WTC11 (cell line): ENCODE data around the gene NRG2. TPM values are rescaled to one million over a fixed set of nuclear protein-coding genes. Genes with fewer than 3 reads are reported as not detected.

Source experiments
- ATAC-seq: fragments of 200-7000 bp; cut with Tn5 transposase; 2 replicates; pipeline ENCODE4 v1.10.0; 2021; ENCODE audit warnings: mild to moderate bottlenecking, moderate library complexity
- CTCF ChIA-PET: fragments of 300-600 bp; sonication (Branson Sonifier 250); formaldehyde crosslinking; loops from one replicate; lab custom pipeline; 2021; ENCODE audit warnings: antibody characterized with exemption; lab: Charles Lee
- POLR2A ChIA-PET: fragments of 350-600 bp; sonication (Branson Sonifier 250); formaldehyde crosslinking; loops from one replicate; lab custom pipeline; 2021; ENCODE audit warnings: antibody characterized with exemption; lab: Charles Lee
- DNase-seq: peaks from one replicate; pipeline ENCODE4 v3.0.0; 2021; ENCODE audit warnings: low spot score
- H3K27ac Mint-ChIP-seq: 2 replicates; pipeline ENCODE4 v1.8.0; 2021; ENCODE audit warnings: mixed read lengths
- H3K27me3 Mint-ChIP-seq: 2 replicates; pipeline ENCODE4 v1.8.0; 2021; ENCODE audit warnings: low read depth, mild to moderate bottlenecking, moderate library complexity, mixed read lengths
- H3K36me3 Mint-ChIP-seq: 2 replicates; pipeline ENCODE4 v1.8.0; 2021; ENCODE audit warnings: mixed read lengths
- H3K4me1 Mint-ChIP-seq: 2 replicates; pipeline ENCODE4 v1.8.0; 2022; ENCODE audit warnings: mixed read lengths
- H3K4me3 Mint-ChIP-seq: 2 replicates; pipeline ENCODE4 v1.8.0; 2021; ENCODE audit warnings: mild to moderate bottlenecking, moderate library complexity, mixed read lengths
- H3K9me3 Mint-ChIP-seq: 2 replicates; pipeline ENCODE4 v1.8.0; 2021; ENCODE audit warnings: mixed read lengths
- CREB1 ChIP-seq: sonication (generic); formaldehyde crosslinking; IDR thresholded peaks from 2 replicates; pipeline ENCODE4 v1.8.0; 2023; ENCODE audit warnings: mild to moderate bottlenecking, missing genetic modification reagents
- ELF4 ChIP-seq: sonication (generic); formaldehyde crosslinking; IDR thresholded peaks from 2 replicates; pipeline ENCODE4 v1.8.1; 2022; ENCODE audit warnings: low read depth, mild to moderate bottlenecking, moderate library complexity, missing genetic modification reagents
- FOXK1 ChIP-seq: sonication (generic); formaldehyde crosslinking; IDR thresholded peaks from 2 replicates; pipeline ENCODE4 v1.8.0; 2022; ENCODE audit warnings: mild to moderate bottlenecking, moderate library complexity, missing genetic modification reagents
- GABPB1 ChIP-seq: sonication (generic); formaldehyde crosslinking; IDR thresholded peaks from 2 replicates; pipeline ENCODE4 v1.8.1; 2023; ENCODE audit warnings: mild to moderate bottlenecking, missing genetic modification reagents
- HMGA2 ChIP-seq: fragments of 250-450 bp; sonication (Bioruptor Pico); IDR thresholded peaks from 2 replicates; pipeline ENCODE4 v1.4.0; 2021; ENCODE audit warnings: mild to moderate bottlenecking, moderate library complexity
- KAT7 ChIP-seq: sonication (generic); formaldehyde crosslinking; IDR thresholded peaks from 2 replicates; pipeline ENCODE4 v1.8.1; 2023; ENCODE audit warnings: missing genetic modification reagents, mild to moderate bottlenecking, borderline replicate concordance
- MXD4 ChIP-seq: fragments of 250-450 bp; sonication (Bioruptor Pico); IDR thresholded peaks from 2 replicates; pipeline ENCODE4 v1.8.0; 2021; ENCODE audit warnings: mild to moderate bottlenecking, moderate library complexity, borderline replicate concordance
- NFE2L1 ChIP-seq: sonication (generic); formaldehyde crosslinking; IDR thresholded peaks from 2 replicates; pipeline ENCODE4 v1.8.1; 2023; ENCODE audit warnings: missing genetic modification reagents
- NFYB ChIP-seq: sonication (generic); formaldehyde crosslinking; conservative IDR thresholded peaks from 2 replicates; pipeline ENCODE4 v1.8.0; 2022; ENCODE audit warnings: low read depth, missing genetic modification reagents
- PRRX2 ChIP-seq: fragments of 250-450 bp; sonication (Bioruptor Pico); IDR thresholded peaks from 2 replicates; pipeline ENCODE4 v1.8.0; 2021; ENCODE audit warnings: mild to moderate bottlenecking
- ZBTB21 ChIP-seq: sonication (generic); formaldehyde crosslinking; IDR thresholded peaks from 2 replicates; pipeline ENCODE4 v1.8.1; 2023; ENCODE audit warnings: mild to moderate bottlenecking, missing genetic modification reagents, borderline replicate concordance
- ZNF121 ChIP-seq: sonication (generic); formaldehyde crosslinking; IDR thresholded peaks from 2 replicates; pipeline ENCODE4 v1.8.0; 2023; ENCODE audit warnings: missing genetic modification reagents
- ZNF232 ChIP-seq: sonication (generic); formaldehyde crosslinking; IDR thresholded peaks from 2 replicates; pipeline ENCODE4 v1.8.0; 2022; ENCODE audit warnings: mild to moderate bottlenecking, missing genetic modification reagents
- total RNA-seq: library from RNA; stranded (reverse); gene quantifications from 3 replicates; pipeline ENCODE4 v1.2.3, GENCODE V29; 2021
- TF ChIP-seq, protein P1 (sequence below): sonication (generic); formaldehyde crosslinking; IDR thresholded peaks from 2 replicates; pipeline ENCODE4 v1.8.1; 2022; ENCODE audit warnings: low read depth, mild to moderate bottlenecking, moderate library complexity, missing genetic modification reagents, borderline replicate concordance
- TF ChIP-seq, protein P2 (sequence below): fragments of 250-450 bp; sonication (Bioruptor Pico); IDR thresholded peaks from 2 replicates; pipeline ENCODE4 v1.9.0; 2021; ENCODE audit warnings: moderate library complexity, mild to moderate bottlenecking, inconsistent platforms, borderline replicate concordance
- TF ChIP-seq, protein P3 (sequence below): fragments of 250-450 bp; sonication (Bioruptor Pico); IDR thresholded peaks from 2 replicates; pipeline ENCODE4 v1.9.0; 2021; ENCODE audit warnings: mild to moderate bottlenecking
- TF ChIP-seq, protein P4 (sequence below): sonication (generic); formaldehyde crosslinking; conservative IDR thresholded peaks from 2 replicates; pipeline ENCODE4 v1.8.1; 2023; ENCODE audit warnings: mild to moderate bottlenecking, low read depth, missing genetic modification reagents, moderate library complexity
- TF ChIP-seq, protein P5 (sequence below): sonication (generic); formaldehyde crosslinking; IDR thresholded peaks from 2 replicates; pipeline ENCODE4 v1.8.0; 2023; ENCODE audit warnings: missing genetic modification reagents
- TF ChIP-seq, protein P6 (sequence below): sonication (generic); formaldehyde crosslinking; conservative IDR thresholded peaks from 2 replicates; pipeline ENCODE4 v1.8.1; 2022; ENCODE audit warnings: mild to moderate bottlenecking, missing genetic modification reagents
- TF ChIP-seq, protein P7 (sequence below): sonication (generic); formaldehyde crosslinking; IDR thresholded peaks from 2 replicates; pipeline ENCODE4 v1.8.1; 2023; ENCODE audit warnings: mild to moderate bottlenecking, missing genetic modification reagents, moderate library complexity
- TF ChIP-seq, protein P8 (sequence below): fragments of 250-450 bp; sonication (Bioruptor Pico); IDR thresholded peaks from 2 replicates; pipeline ENCODE4 v1.9.0; 2021; ENCODE audit warnings: mild to moderate bottlenecking
- TF ChIP-seq, protein P9 (sequence below): fragments of 250-450 bp; sonication (Bioruptor Pico); IDR thresholded peaks from 2 replicates; pipeline ENCODE4 v2.1.2; 2022; ENCODE audit warnings: mild to moderate bottlenecking, moderate library complexity
- TF ChIP-seq, protein P10 (sequence below): sonication (generic); formaldehyde crosslinking; IDR thresholded peaks from 2 replicates; pipeline ENCODE4 v1.8.0; 2022; ENCODE audit warnings: mild to moderate bottlenecking, missing genetic modification reagents

NRG2 gene
- total RNA-seq, 1 experiment from 2014 or later: 0.44 TPM

DNA sequence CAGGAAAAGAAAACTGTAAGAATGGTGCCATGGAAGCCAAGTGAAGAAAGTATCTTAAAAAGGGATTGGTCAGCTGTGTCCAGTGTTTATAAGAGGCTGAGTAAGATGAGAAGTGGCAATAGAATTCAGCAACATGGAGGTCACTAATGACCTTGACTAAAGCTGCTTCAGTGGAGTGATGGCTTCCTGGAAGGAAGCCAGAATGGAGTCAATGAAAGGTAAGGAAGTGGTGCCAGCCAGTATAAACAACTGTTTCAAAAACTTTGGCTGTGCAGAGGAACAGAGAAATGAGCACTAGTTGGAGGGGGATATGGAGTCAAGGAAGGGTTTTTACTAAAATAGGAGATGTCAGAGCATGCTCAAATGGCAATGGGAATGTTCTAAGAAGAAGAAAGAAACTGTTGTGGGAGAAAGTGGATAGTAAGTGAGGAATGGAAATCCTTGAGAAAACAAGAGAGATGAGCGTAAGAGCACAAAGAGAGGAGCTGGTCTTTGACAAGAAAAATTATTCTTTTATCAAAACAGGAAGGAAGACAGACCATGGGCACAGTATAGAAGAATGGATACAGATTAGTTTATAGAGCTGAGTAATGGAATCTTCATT, 11.1 kb upstream of the NRG2 start:
- no peak overlapping the region for H3K4me3 Mint-ChIP-seq
- ChIA-PET CTCF (interaction anchor here (2.7 kb wide), 1 partner anchor 11 kb away, joined by 10 read pairs; the partner anchor contains the start of gene NRG2), POLR2A (no interaction called here)
- H3K36me3 Mint-ChIP-seq: no peaks in the 10 kb centered on the region
- DNase-seq (no peak), ATAC-seq (no peak)
- peaks cover 11% of the 10 kb centered on the region for H3K27me3 Mint-ChIP-seq
- H3K9me3 Mint-ChIP-seq: no peaks in the 10 kb centered on the region
- TF ChIP-seq MXD4 (no peak), PRRX2 (no peak), KAT7 (CRISPR knock-in tag) (no peak), ZNF121 (CRISPR knock-in tag) (no peak), NFE2L1 (no peak), GABPB1 (CRISPR knock-in tag) (no peak), ZBTB21 (no peak), HMGA2 (no peak)
- TF ChIP-seq, protein P1, sequence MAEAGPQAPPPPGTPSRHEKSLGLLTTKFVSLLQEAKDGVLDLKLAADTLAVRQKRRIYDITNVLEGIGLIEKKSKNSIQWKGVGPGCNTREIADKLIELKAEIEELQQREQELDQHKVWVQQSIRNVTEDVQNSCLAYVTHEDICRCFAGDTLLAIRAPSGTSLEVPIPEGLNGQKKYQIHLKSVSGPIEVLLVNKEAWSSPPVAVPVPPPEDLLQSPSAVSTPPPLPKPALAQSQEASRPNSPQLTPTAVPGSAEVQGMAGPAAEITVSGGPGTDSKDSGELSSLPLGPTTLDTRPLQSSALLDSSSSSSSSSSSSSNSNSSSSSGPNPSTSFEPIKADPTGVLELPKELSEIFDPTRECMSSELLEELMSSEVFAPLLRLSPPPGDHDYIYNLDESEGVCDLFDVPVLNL: no peak
- TF ChIP-seq, protein P2, sequence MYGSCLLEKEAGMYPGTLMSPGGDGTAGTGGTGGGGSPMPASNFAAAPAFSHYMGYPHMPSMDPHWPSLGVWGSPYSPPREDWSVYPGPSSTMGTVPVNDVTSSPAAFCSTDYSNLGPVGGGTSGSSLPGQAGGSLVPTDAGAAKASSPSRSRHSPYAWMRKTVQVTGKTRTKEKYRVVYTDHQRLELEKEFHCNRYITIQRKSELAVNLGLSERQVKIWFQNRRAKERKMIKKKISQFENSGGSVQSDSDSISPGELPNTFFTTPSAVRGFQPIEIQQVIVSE (CRISPR knock-in tag): no peak
- no peak overlapping the region for H3K27ac Mint-ChIP-seq
- H3K4me1 Mint-ChIP-seq: no peaks in the 10 kb centered on the region

DNA sequence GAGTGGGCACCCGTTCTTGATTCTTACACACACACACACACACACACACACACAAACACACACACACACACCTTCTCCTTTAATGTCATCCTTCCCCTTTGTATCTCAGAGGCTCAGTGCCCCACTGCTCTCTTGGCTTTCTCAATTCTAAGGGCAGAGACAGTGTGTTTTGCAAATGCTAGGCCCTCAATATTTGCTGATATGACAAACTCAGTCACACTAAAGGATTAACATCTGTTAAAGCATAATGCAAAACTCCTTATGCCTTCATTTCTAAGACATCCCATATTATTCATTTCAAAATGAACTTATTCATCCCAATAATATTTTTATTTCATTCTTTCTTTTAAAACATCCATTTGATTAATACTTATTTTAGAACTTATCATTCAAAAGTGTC, 8.9 kb upstream of the NRG2 start:
- no peak for ATAC-seq
- POLR2A ChIA-PET: no interaction called here
- CTCF ChIA-PET: no interaction called here
- DNase-seq: no peak
- Mint-ChIP-seq H3K4me1 (no peaks in the 10 kb centered on the region), H3K27me3 (peaks cover 22% of the 10 kb centered on the region), H3K9me3 (no peaks in the 10 kb centered on the region), H3K4me3 (no peak overlapping the region), H3K36me3 (no peaks in the 10 kb centered on the region), H3K27ac (no peak overlapping the region)
- TF ChIP-seq, protein P3, sequence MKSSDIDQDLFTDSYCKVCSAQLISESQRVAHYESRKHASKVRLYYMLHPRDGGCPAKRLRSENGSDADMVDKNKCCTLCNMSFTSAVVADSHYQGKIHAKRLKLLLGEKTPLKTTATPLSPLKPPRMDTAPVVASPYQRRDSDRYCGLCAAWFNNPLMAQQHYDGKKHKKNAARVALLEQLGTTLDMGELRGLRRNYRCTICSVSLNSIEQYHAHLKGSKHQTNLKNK (CRISPR knock-in tag): no peak
- TF ChIP-seq ELF4 (no peak), CREB1 (CRISPR knock-in tag) (no peak), NFE2L1 (no peak), FOXK1 (CRISPR knock-in tag) (no peak), ZNF232 (no peak), NFYB (CRISPR knock-in tag) (no peak)
- TF ChIP-seq, protein P4, sequence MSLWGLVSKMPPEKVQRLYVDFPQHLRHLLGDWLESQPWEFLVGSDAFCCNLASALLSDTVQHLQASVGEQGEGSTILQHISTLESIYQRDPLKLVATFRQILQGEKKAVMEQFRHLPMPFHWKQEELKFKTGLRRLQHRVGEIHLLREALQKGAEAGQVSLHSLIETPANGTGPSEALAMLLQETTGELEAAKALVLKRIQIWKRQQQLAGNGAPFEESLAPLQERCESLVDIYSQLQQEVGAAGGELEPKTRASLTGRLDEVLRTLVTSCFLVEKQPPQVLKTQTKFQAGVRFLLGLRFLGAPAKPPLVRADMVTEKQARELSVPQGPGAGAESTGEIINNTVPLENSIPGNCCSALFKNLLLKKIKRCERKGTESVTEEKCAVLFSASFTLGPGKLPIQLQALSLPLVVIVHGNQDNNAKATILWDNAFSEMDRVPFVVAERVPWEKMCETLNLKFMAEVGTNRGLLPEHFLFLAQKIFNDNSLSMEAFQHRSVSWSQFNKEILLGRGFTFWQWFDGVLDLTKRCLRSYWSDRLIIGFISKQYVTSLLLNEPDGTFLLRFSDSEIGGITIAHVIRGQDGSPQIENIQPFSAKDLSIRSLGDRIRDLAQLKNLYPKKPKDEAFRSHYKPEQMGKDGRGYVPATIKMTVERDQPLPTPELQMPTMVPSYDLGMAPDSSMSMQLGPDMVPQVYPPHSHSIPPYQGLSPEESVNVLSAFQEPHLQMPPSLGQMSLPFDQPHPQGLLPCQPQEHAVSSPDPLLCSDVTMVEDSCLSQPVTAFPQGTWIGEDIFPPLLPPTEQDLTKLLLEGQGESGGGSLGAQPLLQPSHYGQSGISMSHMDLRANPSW (CRISPR knock-in tag): no peak
- TF ChIP-seq, protein P5, sequence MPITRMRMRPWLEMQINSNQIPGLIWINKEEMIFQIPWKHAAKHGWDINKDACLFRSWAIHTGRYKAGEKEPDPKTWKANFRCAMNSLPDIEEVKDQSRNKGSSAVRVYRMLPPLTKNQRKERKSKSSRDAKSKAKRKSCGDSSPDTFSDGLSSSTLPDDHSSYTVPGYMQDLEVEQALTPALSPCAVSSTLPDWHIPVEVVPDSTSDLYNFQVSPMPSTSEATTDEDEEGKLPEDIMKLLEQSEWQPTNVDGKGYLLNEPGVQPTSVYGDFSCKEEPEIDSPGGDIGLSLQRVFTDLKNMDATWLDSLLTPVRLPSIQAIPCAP (CRISPR knock-in tag): no peak
- TF ChIP-seq, protein P6, sequence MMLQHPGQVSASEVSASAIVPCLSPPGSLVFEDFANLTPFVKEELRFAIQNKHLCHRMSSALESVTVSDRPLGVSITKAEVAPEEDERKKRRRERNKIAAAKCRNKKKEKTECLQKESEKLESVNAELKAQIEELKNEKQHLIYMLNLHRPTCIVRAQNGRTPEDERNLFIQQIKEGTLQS (CRISPR knock-in tag): no peak
- TF ChIP-seq, protein P7, sequence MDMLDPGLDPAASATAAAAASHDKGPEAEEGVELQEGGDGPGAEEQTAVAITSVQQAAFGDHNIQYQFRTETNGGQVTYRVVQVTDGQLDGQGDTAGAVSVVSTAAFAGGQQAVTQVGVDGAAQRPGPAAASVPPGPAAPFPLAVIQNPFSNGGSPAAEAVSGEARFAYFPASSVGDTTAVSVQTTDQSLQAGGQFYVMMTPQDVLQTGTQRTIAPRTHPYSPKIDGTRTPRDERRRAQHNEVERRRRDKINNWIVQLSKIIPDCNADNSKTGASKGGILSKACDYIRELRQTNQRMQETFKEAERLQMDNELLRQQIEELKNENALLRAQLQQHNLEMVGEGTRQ (CRISPR knock-in tag): no peak
- TF ChIP-seq, protein P8, sequence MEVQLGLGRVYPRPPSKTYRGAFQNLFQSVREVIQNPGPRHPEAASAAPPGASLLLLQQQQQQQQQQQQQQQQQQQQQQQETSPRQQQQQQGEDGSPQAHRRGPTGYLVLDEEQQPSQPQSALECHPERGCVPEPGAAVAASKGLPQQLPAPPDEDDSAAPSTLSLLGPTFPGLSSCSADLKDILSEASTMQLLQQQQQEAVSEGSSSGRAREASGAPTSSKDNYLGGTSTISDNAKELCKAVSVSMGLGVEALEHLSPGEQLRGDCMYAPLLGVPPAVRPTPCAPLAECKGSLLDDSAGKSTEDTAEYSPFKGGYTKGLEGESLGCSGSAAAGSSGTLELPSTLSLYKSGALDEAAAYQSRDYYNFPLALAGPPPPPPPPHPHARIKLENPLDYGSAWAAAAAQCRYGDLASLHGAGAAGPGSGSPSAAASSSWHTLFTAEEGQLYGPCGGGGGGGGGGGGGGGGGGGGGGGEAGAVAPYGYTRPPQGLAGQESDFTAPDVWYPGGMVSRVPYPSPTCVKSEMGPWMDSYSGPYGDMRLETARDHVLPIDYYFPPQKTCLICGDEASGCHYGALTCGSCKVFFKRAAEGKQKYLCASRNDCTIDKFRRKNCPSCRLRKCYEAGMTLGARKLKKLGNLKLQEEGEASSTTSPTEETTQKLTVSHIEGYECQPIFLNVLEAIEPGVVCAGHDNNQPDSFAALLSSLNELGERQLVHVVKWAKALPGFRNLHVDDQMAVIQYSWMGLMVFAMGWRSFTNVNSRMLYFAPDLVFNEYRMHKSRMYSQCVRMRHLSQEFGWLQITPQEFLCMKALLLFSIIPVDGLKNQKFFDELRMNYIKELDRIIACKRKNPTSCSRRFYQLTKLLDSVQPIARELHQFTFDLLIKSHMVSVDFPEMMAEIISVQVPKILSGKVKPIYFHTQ (CRISPR knock-in tag): no peak
- TF ChIP-seq, protein P9, sequence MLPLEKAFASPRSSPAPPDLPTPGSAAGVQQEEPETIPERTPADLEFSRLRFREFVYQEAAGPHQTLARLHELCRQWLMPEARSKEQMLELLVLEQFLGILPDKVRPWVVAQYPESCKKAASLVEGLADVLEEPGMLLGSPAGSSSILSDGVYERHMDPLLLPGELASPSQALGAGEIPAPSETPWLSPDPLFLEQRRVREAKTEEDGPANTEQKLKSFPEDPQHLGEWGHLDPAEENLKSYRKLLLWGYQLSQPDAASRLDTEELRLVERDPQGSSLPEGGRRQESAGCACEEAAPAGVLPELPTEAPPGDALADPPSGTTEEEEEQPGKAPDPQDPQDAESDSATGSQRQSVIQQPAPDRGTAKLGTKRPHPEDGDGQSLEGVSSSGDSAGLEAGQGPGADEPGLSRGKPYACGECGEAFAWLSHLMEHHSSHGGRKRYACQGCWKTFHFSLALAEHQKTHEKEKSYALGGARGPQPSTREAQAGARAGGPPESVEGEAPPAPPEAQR (CRISPR knock-in tag): no peak
- TF ChIP-seq, protein P2 (CRISPR knock-in tag): no peak
- TF ChIP-seq, protein P10, sequence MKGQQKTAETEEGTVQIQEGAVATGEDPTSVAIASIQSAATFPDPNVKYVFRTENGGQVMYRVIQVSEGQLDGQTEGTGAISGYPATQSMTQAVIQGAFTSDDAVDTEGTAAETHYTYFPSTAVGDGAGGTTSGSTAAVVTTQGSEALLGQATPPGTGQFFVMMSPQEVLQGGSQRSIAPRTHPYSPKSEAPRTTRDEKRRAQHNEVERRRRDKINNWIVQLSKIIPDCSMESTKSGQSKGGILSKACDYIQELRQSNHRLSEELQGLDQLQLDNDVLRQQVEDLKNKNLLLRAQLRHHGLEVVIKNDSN (CRISPR knock-in tag): no peak
